Measurements from ENCODE around the gene FETUB.

GRCh38 chr3:186646106-186646505, 5.9 kb downstream of the FETUB start:
- TF ChIP-seq, protein P1, sequence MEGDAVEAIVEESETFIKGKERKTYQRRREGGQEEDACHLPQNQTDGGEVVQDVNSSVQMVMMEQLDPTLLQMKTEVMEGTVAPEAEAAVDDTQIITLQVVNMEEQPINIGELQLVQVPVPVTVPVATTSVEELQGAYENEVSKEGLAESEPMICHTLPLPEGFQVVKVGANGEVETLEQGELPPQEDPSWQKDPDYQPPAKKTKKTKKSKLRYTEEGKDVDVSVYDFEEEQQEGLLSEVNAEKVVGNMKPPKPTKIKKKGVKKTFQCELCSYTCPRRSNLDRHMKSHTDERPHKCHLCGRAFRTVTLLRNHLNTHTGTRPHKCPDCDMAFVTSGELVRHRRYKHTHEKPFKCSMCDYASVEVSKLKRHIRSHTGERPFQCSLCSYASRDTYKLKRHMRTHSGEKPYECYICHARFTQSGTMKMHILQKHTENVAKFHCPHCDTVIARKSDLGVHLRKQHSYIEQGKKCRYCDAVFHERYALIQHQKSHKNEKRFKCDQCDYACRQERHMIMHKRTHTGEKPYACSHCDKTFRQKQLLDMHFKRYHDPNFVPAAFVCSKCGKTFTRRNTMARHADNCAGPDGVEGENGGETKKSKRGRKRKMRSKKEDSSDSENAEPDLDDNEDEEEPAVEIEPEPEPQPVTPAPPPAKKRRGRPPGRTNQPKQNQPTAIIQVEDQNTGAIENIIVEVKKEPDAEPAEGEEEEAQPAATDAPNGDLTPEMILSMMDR (IDR thresholded peaks at IDR 0.05) = no peak
- no peak for TF ChIP-seq POLR2A (IDR thresholded peaks at IDR 0.05)

Data from testis (tissue), 2 donors.